Hippocampal formation (tissue), 2 donors: ENCODE data around the gene METTL26.

Experiments
- DNase-seq, 2 donors: peaks; one replicate each; lab custom pipeline; 2025; lab: John Stamatoyannopoulos, UW

The METTL26 gene

GRCh38 chr16:638034-638543 lies 2.0 kb upstream of the METTL26 start:
- no peak for DNase-seq

- DNase-seq: peak; percentile 90 to 98
These were observed 1.2 kb upstream of the METTL26 start for GRCh38 chr16:637081-638018.

GRCh38 chr16:635573-636205 lies 416 bp downstream of the METTL26 start:
- no peak for DNase-seq

DNA sequence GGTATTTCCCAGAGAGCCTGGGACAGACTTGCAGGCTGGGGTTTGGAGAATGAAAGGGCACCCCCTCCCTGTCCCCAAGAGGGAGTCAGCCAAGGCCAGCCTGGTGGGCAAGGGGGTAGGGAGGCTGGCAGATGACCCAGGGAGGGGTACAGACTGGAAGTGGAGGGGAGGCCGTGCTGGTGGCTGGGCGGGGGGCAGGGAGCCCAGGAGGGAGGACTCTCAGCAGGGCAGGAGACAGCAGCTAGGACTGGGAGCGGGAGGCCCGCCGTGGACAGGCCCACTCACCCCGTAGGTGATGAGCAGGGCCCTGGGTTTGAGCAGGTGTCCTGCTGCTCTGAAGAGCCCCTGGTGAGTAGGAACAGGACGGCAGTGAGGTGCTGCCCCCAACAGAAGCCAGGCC lies 1.1 kb downstream of the METTL26 start:
- DNase-seq: no peak

- DNase-seq: no peak
These were observed 1.9 kb downstream of the METTL26 start for GRCh38 chr16:634051-634670.

GRCh38 chr16:633336-634050 lies 2.6 kb downstream of the METTL26 start:
- no peak for DNase-seq

DNA sequence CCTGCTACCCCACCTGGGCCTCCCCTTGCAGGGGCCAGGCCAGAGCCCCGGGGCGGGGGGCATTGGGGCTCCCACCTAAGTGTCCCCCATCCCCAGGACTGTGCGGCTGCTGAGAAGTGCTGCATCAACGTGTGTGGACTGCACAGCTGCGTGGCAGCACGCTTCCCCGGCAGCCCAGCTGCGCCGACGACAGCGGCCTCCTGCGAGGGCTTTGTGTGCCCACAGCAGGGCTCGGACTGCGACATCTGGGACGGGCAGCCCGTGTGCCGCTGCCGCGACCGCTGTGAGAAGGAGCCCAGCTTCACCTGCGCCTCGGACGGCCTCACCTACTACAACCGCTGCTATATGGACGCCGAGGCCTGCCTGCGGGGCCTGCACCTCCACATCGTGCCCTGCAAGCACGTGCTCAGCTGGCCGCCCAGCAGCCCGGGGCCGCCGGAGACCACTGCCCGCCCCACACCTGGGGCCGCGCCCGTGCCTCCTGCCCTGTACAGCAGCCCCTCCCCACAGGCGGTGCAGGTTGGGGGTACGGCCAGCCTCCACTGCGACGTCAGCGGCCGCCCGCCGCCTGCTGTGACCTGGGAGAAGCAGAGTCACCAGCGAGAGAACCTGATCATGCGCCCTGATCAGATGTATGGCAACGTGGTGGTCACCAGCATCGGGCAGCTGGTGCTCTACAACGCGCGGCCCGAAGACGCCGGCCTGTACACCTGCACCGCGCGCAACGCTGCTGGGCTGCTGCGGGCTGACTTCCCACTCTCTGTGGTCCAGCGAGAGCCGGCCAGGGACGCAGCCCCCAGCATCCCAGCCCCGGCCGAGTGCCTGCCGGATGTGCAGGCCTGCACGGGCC lies 3.4 kb downstream of the METTL26 start:
- DNase-seq: no peak

GRCh38 chr16:631808-632358 lies 4.2 kb downstream of the METTL26 start:
- no peak for DNase-seq

- no peak for DNase-seq
These were observed 5.2 kb downstream of the METTL26 start, which contains the start of gene WFIKKN1 for GRCh38 chr16:630815-631405. Gene WFIKKN1, plus strand, starts transcription at chr16:630985. Its CDS starts 269 bp downstream, at chr16:631254.

DNA sequence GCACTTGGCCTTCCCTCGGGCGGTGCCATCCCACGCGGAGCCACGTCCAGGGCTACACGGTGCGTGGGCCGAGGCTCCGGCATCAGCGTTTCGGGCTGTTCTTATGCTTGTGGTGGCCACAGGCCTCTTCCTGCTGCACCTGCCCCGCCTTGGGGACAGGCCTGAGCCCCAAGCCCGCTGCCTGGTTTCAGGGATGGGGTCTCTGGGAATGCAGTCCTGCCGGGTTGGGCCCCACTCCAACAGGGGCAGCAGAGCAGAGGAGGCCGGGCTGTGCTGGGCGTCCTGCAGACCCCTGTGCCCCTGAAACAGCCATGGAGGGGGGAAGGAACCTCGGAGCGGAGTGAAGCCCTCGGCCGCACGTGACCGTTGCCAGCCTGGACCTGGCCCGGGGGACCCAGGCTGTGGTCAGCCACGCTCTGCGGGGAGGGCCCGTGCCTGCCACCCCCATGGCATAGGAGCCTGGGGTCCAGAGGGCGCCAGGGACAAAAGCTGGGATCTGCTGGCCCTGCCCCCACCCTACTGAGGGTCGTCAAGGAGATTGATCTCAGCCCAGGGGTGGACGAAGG lies 5.8 kb downstream of the METTL26 start:
- no peak for DNase-seq

GRCh38 chr16:629833-630248 lies 6.3 kb downstream of the METTL26 start:
- DNase-seq: no peak

DNA sequence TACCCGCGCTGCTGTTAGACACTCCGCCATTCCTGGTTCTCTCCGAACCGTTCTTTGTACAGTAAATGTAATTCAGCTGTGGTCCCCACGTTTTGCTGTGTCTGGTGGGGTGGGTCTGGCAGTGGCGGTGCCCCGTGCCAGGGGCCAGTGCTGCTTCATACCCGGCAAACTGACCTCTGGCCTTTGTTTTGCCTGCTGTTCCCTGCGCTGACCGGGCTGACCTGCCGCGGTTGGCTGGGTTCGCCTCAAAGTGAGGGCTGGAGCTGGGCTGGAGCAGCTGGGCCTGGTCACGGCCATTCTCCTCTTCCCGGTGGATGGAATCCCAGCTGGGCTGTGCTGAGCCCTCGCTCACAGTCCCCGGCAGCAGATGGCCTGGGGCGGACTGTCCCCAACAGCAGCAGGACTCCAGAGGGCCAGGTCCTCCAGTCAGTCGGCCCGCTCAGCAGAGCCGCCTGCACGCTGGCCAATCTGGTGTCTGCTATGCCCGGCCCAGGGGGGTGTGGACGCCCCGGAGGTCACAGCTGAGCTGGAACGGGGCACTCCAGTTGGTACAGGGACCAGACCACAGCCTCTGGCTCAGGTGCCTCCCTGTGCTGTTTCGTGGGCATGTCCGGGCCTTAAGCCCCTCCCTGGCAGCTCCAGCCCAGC lies 6.8 kb downstream of the METTL26 start:
- DNase-seq: no peak

DNA sequence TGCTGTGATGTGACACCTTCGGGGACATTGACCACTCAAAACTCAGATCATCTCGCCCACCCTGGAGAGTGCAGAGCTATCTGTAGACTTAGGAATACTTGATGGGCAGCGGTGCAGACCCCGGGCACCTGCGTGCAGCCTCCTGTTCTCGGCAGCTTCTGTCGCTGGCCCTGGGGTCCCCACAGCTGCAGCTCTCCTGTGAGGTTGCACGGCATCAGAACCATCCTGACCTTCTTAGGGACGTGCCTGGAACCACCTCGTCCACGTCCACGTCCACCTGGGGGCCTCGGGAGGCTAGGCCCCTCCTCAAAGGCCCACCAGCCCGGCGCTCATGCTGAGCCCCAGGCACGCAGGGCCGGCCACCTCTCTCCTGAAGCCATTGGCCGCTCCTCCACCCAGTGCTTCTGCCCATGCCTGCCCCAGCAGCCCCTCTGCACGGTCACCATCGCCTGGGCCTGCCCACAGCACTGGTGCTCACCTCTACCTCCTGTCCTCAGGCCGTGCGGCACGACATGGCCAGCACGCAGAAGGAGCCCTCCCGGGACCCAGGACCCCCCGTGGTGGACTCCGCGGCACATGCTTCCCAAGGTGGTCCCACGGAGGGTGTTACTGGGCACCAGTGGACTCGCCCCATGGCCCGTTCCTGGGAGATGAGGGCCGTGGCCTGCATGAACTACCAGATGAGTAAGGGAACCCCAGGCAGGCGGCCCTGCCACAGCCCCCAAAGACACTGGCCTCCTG lies 7.6 kb downstream of the METTL26 start:
- no peak for DNase-seq

DNA sequence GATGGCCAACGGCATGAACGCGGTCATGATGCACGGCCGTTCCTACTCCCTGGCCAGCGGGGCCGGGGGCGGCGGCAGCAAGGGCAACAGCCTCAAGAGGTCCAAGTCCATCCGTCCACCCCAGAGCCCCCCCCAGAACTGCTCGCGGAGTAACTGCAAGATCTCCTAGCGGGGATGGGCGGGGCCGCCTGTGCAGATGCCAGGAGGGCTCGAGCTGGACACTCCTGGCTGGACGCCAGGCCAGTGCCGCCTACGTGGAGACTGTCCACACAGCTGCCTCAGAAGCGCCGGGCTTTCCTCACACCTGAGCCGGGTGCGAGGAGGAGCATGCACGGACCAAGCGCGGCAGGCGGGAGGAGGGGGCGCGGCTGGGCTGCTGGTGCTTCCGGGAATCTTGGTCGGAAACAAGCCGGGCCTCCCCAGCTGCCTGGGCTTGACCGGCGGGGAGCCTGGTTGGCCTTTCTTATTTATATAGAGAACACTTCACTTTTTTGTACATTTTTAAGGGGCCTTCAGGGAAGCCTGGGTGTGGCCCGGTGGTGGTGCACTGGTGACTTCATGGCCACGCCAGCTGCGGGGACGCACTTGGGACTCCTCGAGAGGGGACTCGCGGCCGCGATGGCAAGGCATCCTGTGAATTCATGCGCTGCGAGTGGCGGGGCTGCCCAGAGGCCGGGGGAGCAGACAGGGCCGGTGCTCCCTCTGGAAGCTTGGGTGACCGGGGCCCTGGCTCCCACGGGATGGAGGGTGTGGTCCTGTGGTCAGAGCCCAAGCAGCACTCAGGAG lies 8.5 kb downstream of the METTL26 start:
- no peak for DNase-seq

GRCh38 chr16:626787-627453 lies 9.2 kb downstream of the METTL26 start:
- DNase-seq: no peak

GRCh38 chr16:625977-626765 lies 9.9 kb downstream of the METTL26 start:
- no peak for DNase-seq
